ENCODE data around the gene APH1A.
"Not testable (repeated sequence)": the region's sequence is repeated elsewhere in the genome, so short reads cannot be mapped to it uniquely, and the experiment has no call there.

The APH1A gene

GRCh38 chr1:150267896-150268295 lies 920 bp downstream of the APH1A start:
- DNase-seq: no peak

GRCh38 chr1:150263549-150263948 lies 5.3 kb downstream of the APH1A start:
- no peak for DNase-seq

- DNase-seq: no peak
Measured at GRCh38 chr1:150262388-150263320, 6.2 kb downstream of the APH1A start.

DNA sequence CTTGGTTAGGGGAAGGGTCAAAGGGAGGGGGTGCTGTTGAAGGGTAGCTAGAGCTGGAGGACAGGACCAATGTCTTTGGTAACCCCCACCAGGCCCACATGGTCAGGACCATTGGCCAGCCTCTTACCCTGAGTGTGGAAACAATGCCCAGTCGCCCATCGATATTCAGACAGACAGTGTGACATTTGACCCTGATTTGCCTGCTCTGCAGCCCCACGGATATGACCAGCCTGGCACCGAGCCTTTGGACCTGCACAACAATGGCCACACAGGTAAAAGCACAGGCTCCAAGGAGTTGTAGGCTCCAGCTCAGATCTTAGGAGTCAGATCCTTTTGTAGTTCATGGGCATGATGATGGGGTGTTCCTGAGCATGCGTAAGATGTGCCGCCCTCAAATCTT lies 7.4 kb downstream of the APH1A start:
- DNase-seq: no peak

DNA sequence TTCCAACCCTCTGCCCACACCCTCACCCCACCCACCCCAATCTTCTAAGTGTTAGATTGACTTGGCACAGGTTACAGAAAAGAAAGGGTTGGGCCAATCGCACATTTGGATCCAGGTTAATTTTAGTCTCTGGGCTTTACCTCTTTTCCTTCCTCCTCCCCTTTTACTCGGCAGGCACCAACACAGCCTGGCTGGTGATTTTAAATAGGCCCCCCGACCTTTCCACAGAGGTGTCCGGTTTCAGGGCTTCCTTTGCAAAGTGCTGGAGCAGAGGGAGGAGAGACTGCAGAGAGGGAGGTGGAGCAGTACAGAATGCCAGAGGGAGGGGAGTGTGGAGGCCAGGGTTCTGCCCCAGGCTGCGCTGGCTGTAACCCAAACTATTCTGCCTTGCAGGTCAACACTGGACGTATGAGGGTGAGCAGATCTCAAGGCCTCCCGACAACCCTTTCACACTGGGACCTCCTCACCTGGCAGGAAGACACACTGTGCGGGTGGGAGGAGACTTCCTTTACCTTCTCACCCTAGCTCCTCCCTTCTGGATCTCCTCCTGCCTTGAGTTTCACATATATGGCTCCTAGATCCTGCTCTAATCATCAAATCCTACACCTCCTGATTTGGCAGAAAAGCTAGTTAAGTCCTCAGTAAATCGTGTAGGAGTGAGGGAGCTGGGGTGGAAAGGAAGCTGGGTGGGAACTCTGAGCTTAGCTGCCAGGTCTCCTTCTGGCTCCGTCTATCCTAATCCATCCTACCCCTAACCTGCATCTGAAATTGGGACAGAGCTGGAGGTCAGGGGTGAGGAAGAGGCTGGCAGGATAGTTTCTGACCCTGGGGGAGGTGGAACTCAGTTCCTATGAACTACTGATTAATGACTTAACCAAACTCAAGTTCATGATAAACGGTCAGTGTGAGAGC lies 8.8 kb downstream of the APH1A start:
- no peak for DNase-seq

DNA sequence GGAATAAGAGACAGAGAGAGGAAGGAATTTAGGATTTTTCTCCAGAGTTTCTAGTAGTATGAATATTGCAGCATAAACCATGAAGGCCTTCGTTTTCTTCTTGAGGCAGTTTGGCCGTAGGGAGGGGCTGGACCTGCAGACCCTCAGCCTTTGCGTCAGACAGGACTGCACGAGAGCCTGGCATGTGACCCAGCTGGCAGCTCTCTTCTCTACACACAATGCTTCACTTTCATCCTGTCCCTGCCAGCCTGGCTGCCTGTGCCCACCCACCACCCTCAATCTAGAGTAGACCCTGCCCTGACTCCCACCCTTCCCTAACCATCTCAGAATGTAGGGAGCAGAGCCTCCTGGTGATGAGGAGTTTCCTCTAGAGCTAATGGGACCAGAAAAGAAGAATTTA lies 9.6 kb downstream of the APH1A start:
- no peak for DNase-seq

- DNase-seq: no peak
Measured at GRCh38 chr1:150257624-150258585, 10.9 kb downstream of the APH1A start, which contains the start of gene CA14. TSS of gene CA14 (plus strand) at chr1:150257774. CDS start at chr1:150258129, 355 bp downstream.

DNA sequence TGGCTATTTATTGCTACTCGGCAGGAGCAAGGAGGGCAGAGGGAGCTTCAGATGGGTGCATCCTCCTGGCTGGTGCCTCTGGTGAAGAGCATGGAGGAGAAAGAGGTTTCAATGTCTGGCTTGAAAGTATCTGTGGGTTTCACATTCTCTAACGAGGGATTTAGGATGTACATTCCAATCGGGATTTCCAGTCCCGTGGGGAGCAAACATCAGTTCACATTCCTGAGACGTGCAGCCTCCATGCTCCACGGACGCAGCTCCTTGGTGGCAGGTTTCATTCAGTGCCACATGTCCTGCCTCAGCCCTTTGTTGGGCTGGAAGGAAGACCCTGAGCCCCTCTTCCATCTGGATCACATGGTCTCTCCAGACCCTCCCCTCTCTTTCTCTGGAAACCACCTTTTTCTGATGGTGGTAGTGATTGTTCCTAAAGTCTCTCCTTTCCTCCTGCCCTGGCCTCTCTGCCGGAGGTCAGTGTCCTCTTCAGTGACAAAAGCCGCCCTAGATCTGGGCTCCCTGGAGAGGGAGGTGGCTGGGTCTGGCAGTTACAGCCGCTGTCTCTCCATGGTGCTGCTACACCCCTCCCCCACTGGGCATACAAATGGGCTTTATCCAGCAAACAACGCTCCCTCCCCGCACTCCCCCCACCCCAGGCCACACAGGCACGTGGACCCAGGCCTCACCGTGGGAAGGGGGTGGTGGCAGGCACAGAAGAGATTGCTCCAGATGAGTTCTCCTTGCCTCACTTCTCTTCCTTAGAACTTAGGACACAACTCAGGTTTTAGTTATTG lies 12.1 kb downstream of the APH1A start:
- DNase-seq: no peak

DNA sequence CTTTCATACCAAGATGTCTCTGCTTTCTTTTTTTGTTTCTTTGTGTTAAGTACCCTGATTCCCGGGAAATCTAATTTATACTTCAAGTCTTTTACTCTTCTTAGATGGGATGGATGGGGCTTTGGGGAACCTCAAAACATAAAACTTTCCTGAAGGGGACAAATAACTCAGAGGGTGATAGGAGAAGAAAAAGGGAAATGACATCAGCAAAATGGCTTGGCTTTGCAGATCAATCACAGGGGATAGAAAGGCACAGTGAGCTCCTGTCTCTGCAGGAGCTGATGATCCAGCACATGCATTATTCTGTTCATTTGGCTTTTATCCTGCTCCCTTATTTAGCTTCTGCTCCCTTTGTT lies 12.6 kb downstream of the APH1A start:
- no peak for DNase-seq

DNA sequence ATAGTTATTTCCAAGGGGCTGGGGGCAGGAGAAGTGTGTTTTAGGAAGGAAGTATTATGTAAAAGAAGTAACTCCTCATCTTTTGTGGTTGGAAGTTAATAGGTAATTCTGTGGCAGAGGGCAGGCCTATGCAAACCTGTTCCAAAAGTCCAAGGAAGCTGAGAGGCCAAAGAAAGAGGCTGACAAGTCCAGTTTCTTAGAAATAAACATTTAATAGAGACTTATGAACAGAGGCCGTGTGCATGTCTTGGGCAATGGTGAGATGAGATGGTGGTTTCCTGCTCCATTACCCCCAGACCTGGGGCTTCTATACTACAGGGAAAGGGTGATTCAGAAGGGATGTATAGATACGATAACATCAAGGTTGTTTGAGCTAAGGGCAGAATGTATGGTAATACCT lies 18.9 kb downstream of the APH1A start:
- DNase-seq: no peak

GRCh38 chr1:150243003-150243402 lies 25.8 kb downstream of the APH1A start:
- no peak for DNase-seq

GRCh38 chr1:150237746-150238145 lies 31.1 kb downstream of the APH1A start:
- no peak for DNase-seq

DNA sequence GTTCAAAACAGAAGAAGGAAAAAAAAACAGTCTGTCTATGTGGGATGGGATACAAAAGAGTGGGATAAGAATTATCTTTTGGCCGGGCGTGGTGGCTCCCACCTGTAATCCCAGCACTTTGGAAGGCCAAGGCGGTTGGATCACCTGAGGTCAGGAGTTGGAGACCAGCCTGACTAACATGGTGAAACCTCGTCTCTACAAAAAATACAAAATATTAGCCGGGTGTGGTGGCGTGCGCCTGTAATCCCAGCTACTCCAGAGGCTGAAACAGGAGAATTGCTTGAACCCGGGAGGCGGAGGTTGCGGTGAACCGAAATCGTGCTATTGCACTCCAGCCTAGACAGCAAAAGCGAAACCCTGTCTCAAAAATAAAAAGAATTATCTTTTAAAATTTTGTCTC lies 31.6 kb downstream of the APH1A start:
- DNase-seq: not testable (repeated sequence)

- DNase-seq: no peak
Measured at GRCh38 chr1:150236614-150237100, 32.2 kb downstream of the APH1A start.

DNA sequence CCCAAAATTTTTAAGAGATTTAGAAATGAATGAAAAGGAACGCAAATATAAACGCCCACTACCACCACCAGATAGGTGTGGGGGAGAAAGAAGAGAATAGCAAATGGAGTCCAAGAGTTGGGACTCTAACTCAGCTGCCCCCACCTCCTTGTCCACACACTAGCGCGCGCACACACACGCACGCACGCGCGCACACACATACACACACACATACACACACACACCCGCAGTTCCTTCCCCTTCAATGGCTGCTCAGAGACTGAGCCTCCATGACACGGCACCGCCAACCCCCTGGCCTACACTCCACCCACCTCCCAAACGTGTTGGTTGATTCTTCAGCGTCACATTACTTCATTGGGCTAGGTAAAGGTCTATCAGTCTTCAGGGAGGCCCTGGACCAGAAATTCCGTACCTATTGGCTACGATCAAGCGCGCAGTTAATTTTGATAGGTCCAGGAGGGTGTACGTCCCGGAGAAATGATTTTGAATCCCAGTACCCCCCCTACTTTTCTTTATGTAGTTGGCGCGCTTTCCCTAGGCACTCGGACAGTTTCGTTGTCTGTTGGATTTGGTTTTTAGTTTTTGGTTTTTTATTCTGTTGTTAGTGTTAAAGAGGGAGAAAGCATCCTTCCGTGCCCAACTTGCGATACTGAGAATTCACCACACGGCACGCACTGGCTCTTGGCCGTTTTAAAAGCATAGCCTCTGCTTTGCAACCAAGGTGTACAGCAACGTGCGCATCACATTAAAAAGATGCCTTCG lies 32.8 kb downstream of the APH1A start, which contains the start of gene ANP32E:
TSS of gene ANP32E (minus strand) at position 261 of the 762 bp plus-strand sequence. CDS start 326 bp downstream, outside the sequence.
- DNase-seq: peak; percentile 83

DNA sequence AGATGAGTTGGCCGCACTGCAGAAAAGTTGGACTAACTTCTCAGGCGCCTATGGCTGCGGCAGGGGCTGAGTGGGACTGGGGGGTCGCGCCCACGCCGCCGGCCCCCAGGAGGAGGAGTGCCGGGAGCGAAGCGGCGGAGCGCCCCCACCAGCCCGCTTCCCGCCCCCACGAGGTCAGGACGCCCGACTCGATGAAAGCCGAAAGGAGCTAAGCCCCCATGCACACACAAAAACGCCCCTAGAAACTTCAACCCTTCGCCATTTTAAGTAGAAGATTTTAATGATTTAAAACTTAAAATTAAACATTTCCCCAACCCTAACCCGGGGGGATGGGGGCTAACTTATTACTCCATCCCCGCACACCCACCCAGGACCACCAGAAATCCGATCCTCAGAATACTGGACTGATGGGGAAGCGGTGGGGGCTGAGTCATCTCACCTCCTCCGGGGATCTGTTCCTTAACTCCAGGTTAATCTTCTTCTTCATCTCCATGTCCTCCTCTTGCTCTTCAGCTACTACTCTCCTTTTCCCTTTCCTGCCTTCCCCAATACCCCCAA lies 33.4 kb downstream of the APH1A start:
- no peak for DNase-seq

DNA sequence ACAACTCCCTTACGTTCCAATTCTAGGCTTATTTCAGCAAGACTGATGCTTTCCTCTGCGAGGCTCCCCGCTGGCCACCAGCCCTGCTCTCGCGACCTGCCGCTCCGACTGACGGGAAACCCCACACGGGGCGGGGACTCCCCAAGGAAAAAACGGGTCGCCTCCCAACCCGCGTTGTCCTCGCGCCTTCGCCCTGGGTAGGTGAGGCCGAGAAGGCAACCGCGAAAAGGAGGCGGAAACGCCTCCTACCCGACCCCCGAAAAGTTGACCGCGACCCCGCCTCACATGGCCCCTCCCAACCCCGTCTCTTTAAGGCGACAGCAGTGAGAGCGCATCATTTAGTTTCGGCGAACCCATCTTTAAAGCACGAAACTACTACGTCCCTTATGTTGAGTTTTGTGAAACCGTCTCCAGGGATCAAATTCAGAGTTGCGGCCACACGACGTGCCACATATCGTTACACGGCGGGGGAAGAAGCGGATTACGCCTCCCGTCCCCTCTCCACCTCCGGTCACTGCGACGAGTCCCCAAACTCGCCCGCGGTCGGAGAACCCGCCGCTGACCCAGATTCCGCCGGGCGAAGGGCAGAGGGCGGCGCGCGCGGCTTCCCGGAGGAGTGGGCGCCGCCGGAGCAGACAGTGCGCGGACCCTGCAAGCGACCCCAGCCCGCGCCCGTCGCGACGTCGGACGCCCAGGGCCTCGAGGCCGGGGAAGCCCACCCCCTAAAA lies 34.1 kb downstream of the APH1A start:
- DNase-seq: peak; percentile 36

DNA sequence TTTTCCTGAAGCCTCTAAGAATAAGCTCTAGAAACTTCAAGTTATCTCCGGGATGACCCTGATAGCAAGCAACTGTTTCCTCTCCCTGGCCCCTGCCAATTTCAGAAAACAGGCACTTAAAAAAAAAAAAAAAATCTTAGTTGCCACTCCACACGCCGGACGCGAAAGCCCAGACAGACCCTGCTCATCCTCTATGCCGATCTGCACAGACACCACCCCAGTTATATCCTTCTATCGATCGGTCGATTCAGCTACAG lies 34.6 kb downstream of the APH1A start:
- no peak for DNase-seq
